IMR-90 (cell line): ENCODE measurements around the gene WDR53. TPM values are rescaled to one million over a fixed set of nuclear protein-coding genes. Genes with fewer than 3 reads are reported as not detected.

ENCODE experiments used
- ATAC-seq: fragments of 200-7000 bp; cut with Tn5 transposase; 2 replicates; pipeline ENCODE4 v1.9.1; 2020; ENCODE audit warnings: low read depth, mild to moderate bottlenecking, moderate library complexity
- BruUV-seq: library from RNA; stranded (reverse); fragments of 400-500 nt; replicated peaks from 2 replicates; lab custom pipeline; 2021; lab: Mats Ljungman, UMichigan
- CTCF ChIA-PET: fragments of 300-600 bp; formaldehyde crosslinking; extraction: SDS; loops from one replicate; lab custom pipeline; 2021; ENCODE audit warnings: antibody characterized with exemption; lab: Yijun Ruan, JAX
- POLR2A ChIA-PET: fragments of 300-600 bp; sonication (Branson Sonifier 250); formaldehyde crosslinking; loops from one replicate; lab custom pipeline; 2022; ENCODE audit warnings: antibody characterized with exemption; ENCODE audit not compliant: unreplicated experiment; lab: Charles Lee
- DNase-seq: peaks from one replicate; pipeline ENCODE4 v3.0.0; 2013
- H2AFZ ChIP-seq: replicated peaks from 2 replicates; pipeline ENCODE3; 2013; ENCODE audit warnings: low read length, mild to moderate bottlenecking; ENCODE audit not compliant: poor library complexity
- H2AK5ac ChIP-seq: 2 replicates; pipeline ENCODE4 v1.6.1; 2013; ENCODE audit warnings: low read depth, low read length, inconsistent platforms
- H2AK9ac ChIP-seq: replicated peaks from 2 replicates; pipeline ENCODE3; 2013; ENCODE audit warnings: mild to moderate bottlenecking, low read depth, low read length, moderate library complexity; ENCODE audit not compliant: poor library complexity
- H2BK120ac ChIP-seq: 2 replicates; pipeline ENCODE4 v1.6.1; 2013; ENCODE audit warnings: low read depth, low read length, inconsistent platforms
- H2BK15ac ChIP-seq: 3 replicates; pipeline ENCODE4 v1.6.1; 2013; ENCODE audit warnings: low read depth, low read length, inconsistent platforms
- H2BK20ac ChIP-seq: 2 replicates; pipeline ENCODE4 v1.6.1; 2013; ENCODE audit warnings: low read depth, mild to moderate bottlenecking, inconsistent platforms, low read length, moderate library complexity
- H2BK5ac ChIP-seq: 2 replicates; pipeline ENCODE4 v1.6.1; 2013; ENCODE audit warnings: mild to moderate bottlenecking, low read depth, low read length, inconsistent platforms; ENCODE audit not compliant: poor library complexity, severe bottlenecking
- H3K14ac ChIP-seq: replicated peaks from 2 replicates; pipeline ENCODE4 v1.6.1; 2013; ENCODE audit warnings: low read depth, low read length, inconsistent platforms
- H3K18ac ChIP-seq: 2 replicates; pipeline ENCODE4 v1.6.1; 2013; ENCODE audit warnings: low read depth, low read length, control low read depth
- H3K23ac ChIP-seq: 2 replicates; pipeline ENCODE4 v1.6.1; 2013; ENCODE audit warnings: low read depth, low read length, inconsistent platforms
- H3K27ac ChIP-seq: 2 replicates; pipeline ENCODE4 v1.5.1; 2013; ENCODE audit warnings: mild to moderate bottlenecking, control low read depth, low read length; ENCODE audit not compliant: insufficient read depth
- H3K27me3 ChIP-seq: 2 replicates; pipeline ENCODE4 v1.6.1; 2013; ENCODE audit warnings: low read length; ENCODE audit not compliant: control insufficient read depth, insufficient read depth
- H3K36me3 ChIP-seq: 2 replicates; pipeline ENCODE4 v1.6.1; 2013; ENCODE audit warnings: low read length, mixed read lengths; ENCODE audit not compliant: control insufficient read depth, insufficient read depth
- H3K4ac ChIP-seq: 2 replicates; pipeline ENCODE4 v1.6.1; 2013; ENCODE audit warnings: low read depth, low read length, inconsistent platforms
- H3K4me1 ChIP-seq: 2 replicates; pipeline ENCODE4 v1.6.1; 2013; ENCODE audit warnings: low read length, mixed read lengths; ENCODE audit not compliant: control insufficient read depth, insufficient read depth
- H3K4me2 ChIP-seq: 2 replicates; pipeline ENCODE4 v1.6.1; 2013; ENCODE audit warnings: low read depth, mild to moderate bottlenecking, control low read depth, low read length, moderate library complexity
- H3K4me3 ChIP-seq: 2 replicates; pipeline ENCODE4 v1.5.1; 2013; ENCODE audit warnings: low read depth, mild to moderate bottlenecking, control low read depth, low read length, moderate library complexity; ENCODE audit not compliant: insufficient read depth
- H3K56ac ChIP-seq: 2 replicates; pipeline ENCODE4 v1.6.1; 2013; ENCODE audit warnings: low read length, inconsistent platforms; ENCODE audit not compliant: insufficient read depth; ENCODE audit errors: extremely low read depth
- H3K79me1 ChIP-seq, 2 experiments: 2 replicates each; pipeline ENCODE4 v1.6.1; 2013; ENCODE audit warnings: low read length in 2 of 2, inconsistent platforms in 1 of 2, low read depth in 1 of 2
- H3K9ac ChIP-seq: 2 replicates; pipeline ENCODE4 v1.6.1; 2013; ENCODE audit warnings: low read depth, low read length, control low read depth
- H3K9me1 ChIP-seq: 2 replicates; pipeline ENCODE4 v1.6.1; 2013; ENCODE audit warnings: low read length, inconsistent platforms; ENCODE audit not compliant: insufficient read depth
- H3K9me3 ChIP-seq: 2 replicates; pipeline ENCODE4 v1.6.1; 2013; ENCODE audit warnings: low read length; ENCODE audit not compliant: control insufficient read depth, insufficient read depth
- H4K20me1 ChIP-seq: 2 replicates; pipeline ENCODE4 v1.6.1; 2013; ENCODE audit warnings: low read length, inconsistent platforms; ENCODE audit not compliant: insufficient read depth
- H4K5ac ChIP-seq: 2 replicates; pipeline ENCODE4 v1.6.1; 2013; ENCODE audit warnings: mild to moderate bottlenecking, low read depth, low read length, control low read depth
- H4K8ac ChIP-seq, 2 experiments: 2 replicates each; pipeline ENCODE4 v1.6.1; 2013; ENCODE audit warnings: low read depth in 2 of 2, low read length in 2 of 2, control low read depth in 1 of 2, inconsistent platforms in 1 of 2
- H4K91ac ChIP-seq: 2 replicates; pipeline ENCODE4 v1.6.1; 2013; ENCODE audit warnings: low read depth, low read length, inconsistent platforms; ENCODE audit not compliant: insufficient read depth
- BHLHE40 ChIP-seq: fragments of 150-350 bp; IDR thresholded peaks from 2 replicates; pipeline ENCODE4 v1.6.1; 2016; ENCODE audit warnings: mild to moderate bottlenecking, low read depth, low read length
- CHD1 ChIP-seq: IDR thresholded peaks from 2 replicates; pipeline ENCODE4 v1.6.1; 2012; ENCODE audit warnings: low read depth, low read length, improper control_type of control experiment
- CTCF ChIP-seq: conservative IDR thresholded peaks from 2 replicates; pipeline ENCODE4 v1.5.1; 2012; ENCODE audit warnings: mild to moderate bottlenecking, low read depth, low read length, improper control_type of control experiment
- ELK1 ChIP-seq: fragments of 150-350 bp; IDR thresholded peaks from 2 replicates; pipeline ENCODE4 v1.6.1; 2016; ENCODE audit warnings: low read depth, mild to moderate bottlenecking, low read length, moderate library complexity, borderline replicate concordance
- FOS ChIP-seq: fragments of 150-350 bp; IDR thresholded peaks from 2 replicates; pipeline ENCODE4 v1.6.1; 2016; ENCODE audit warnings: low read depth, low read length
- MAFK ChIP-seq: IDR thresholded peaks from 2 replicates; pipeline ENCODE4 v1.6.1; 2012; ENCODE audit warnings: low read depth, low read length, improper control_type of control experiment
- MXI1 ChIP-seq: IDR thresholded peaks from 2 replicates; pipeline ENCODE4 v1.6.1; 2012; ENCODE audit warnings: low read depth, mild to moderate bottlenecking, low read length, moderate library complexity, borderline replicate concordance
- NFE2L2 ChIP-seq: fragments of 150-350 bp; IDR thresholded peaks from 2 replicates; pipeline ENCODE4 v1.6.1; 2016; ENCODE audit warnings: low read depth, mild to moderate bottlenecking, low read length
- POLR2A ChIP-seq: IDR thresholded peaks from 2 replicates; pipeline ENCODE4 v1.6.1; 2012; ENCODE audit warnings: mild to moderate bottlenecking, low read depth, low read length
- RAD21 ChIP-seq: IDR thresholded peaks from 2 replicates; pipeline ENCODE4 v1.6.1; 2012; ENCODE audit warnings: low read length, improper control_type of control experiment
- RCOR1 ChIP-seq: IDR thresholded peaks from 2 replicates; pipeline ENCODE4 v1.6.1; 2012; ENCODE audit warnings: mild to moderate bottlenecking, low read length, improper control_type of control experiment; ENCODE audit not compliant: insufficient replicate concordance
- RFX5 ChIP-seq: IDR thresholded peaks from 2 replicates; pipeline ENCODE4 v1.8.0; 2012; ENCODE audit warnings: low read depth, mild to moderate bottlenecking, low read length, moderate library complexity
- WGBS, 2 experiments: methylation state at CpG; one replicate each; pipeline versions ENCODE4 v1.1.5 to v1.1.7; 2013; ENCODE audit warnings: missing lambda C conversion rate in 2 of 2; ENCODE audit not compliant: insufficient read length in 1 of 2; ENCODE audit errors: extremely low coverage in 2 of 2; 5-methylcytosine and 5-hydroxymethylcytosine counted together
- dilution Hi-C: fragments of 300-500 bp; cut with HindIII; formaldehyde crosslinking; loops from one replicate; pipeline ENCODE4 v1.14.3; 2018; ENCODE audit warnings: low sequenced_read_pairs; ENCODE audit not compliant: unreplicated experiment
- in situ Hi-C: fragments of 300-500 bp; cut with MboI; formaldehyde crosslinking; loops from 3 replicates; pipeline ENCODE4 v1.14.3; 2019; ENCODE audit warnings: low sequenced_read_pairs, inconsistent platforms, mixed read lengths
- intact Hi-C: fragments of 100-400 bp; cut with micrococcal nuclease; formaldehyde crosslinking; loops from 2 replicates; pipeline ENCODE4 v1.10.0; 2022
- polyA plus RNA-seq, 3 experiments: library from polyadenylated mRNA; depleted of rRNA; stranded (reverse); fragments of >200 nt; gene quantifications; 2 replicates each; pipeline ENCODE4 v1.2.3, GENCODE V29; 2012; ENCODE audit warnings: low replicate concordance in 1 of 3
- total RNA-seq: library from RNA; depleted of rRNA; stranded (reverse); fragments of >200 nt; gene quantifications from 2 replicates; pipeline ENCODE4 v1.2.3, GENCODE V29; 2012
- TF ChIP-seq, protein P1 (sequence below): fragments of 150-350 bp; IDR thresholded peaks from 2 replicates; pipeline ENCODE4 v1.6.1; 2017; ENCODE audit warnings: mild to moderate bottlenecking, antibody characterized with exemption, low read length, low read depth

WDR53 gene
- total and polyA plus RNA-seq, 2 of the 4 experiments (the other 2 are of a cell fraction), result 5.7 to 5.9 TPM

DNA sequence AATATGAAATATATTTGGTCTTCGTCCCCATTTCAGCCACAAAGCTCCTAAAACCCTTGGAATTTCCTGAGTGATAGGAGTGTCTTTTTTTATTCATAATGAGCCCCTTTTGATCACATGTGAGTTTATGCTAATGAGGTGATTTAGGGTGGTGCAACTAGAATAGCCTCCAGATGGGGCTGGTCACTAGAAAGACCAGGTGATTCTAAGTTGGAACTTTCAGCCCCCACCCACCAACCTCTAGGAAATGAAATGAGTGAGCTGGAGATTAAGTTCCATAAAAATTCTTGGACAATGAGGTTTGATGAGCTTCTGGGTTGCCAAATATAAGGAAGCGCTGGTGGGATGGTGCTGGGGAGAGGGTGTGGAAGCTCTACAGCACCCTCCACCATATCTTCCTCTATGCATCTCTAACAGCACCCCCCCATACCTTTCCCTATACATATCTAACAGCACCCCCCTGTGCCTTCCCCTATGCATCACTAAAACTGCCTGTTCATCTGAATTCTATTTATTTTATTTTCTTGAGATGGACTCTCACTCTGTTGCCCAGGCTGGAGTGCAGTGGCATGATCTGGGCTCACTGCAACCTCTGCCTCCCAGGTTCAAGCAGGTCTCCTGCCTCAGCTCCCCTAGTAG, 51.1 kb downstream of the WDR53 start:
- no peak overlapping the region for H2BK15ac ChIP-seq
- H3K9ac ChIP-seq, result no peak overlapping the region
- dilution Hi-C loops (no loop called here), intact Hi-C loops (loop anchor here (5.0 kb wide), 1 partner anchor 435 kb away; the partner anchor contains the start of gene TFRC), in situ Hi-C loops (loop anchor here (10.0 kb wide), 1 partner anchor 442 kb away; no protein-coding TSS in a partner anchor)
- BruUV-seq, result no TSS peak
- no peak overlapping the region for H2AFZ ChIP-seq
- no peaks in the 10 kb centered on the region; the same call in 1 of the 2 replicates for H3K9me1 ChIP-seq
- DNase-seq, result no peak
- no peak overlapping the region for H3K4ac ChIP-seq
- no peaks in the 10 kb centered on the region for H3K36me3 ChIP-seq
- no peak for ATAC-seq
- no peak overlapping the region for H3K27ac ChIP-seq
- no peaks in the 10 kb centered on the region; the same call in 1 of the 2 replicates for H3K4me1 ChIP-seq
- H4K91ac ChIP-seq, result no peak overlapping the region
- no peak overlapping the region for H2BK120ac ChIP-seq
- ChIA-PET CTCF (no interaction called here), POLR2A (no interaction called here)
- H4K5ac ChIP-seq, result no peak overlapping the region
- no peak overlapping the region for H3K14ac ChIP-seq
- H2AK5ac ChIP-seq, result no peak overlapping the region
- no peak overlapping the region for H3K23ac ChIP-seq
- H3K56ac ChIP-seq, result no peak overlapping the region
- H3K27me3 ChIP-seq, result no peaks in the 10 kb centered on the region
- H4K8ac ChIP-seq, result no peak overlapping the region
- TF ChIP-seq POLR2A (no peak), MXI1 (no peak), RFX5 (no peak), RAD21 (no peak), MAFK (no peak), BHLHE40 (no peak), ELK1 (no peak), CHD1 (no peak), NFE2L2 (no peak), CTCF (no peak), FOS (no peak), RCOR1 (no peak)
- TF ChIP-seq, protein P1, sequence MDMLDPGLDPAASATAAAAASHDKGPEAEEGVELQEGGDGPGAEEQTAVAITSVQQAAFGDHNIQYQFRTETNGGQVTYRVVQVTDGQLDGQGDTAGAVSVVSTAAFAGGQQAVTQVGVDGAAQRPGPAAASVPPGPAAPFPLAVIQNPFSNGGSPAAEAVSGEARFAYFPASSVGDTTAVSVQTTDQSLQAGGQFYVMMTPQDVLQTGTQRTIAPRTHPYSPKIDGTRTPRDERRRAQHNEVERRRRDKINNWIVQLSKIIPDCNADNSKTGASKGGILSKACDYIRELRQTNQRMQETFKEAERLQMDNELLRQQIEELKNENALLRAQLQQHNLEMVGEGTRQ, result no peak
- no peak overlapping the region for H2BK20ac ChIP-seq
- H3K4me3 ChIP-seq, result no peak overlapping the region
- H3K79me1 ChIP-seq, result no peaks in the 10 kb centered on the region
- no peak overlapping the region for H2BK5ac ChIP-seq
- no peaks in the 10 kb centered on the region for H4K20me1 ChIP-seq
- peaks cover 31% of the 10 kb centered on the region for H3K9me3 ChIP-seq
- H3K4me2 ChIP-seq, result no peak overlapping the region
- H3K18ac ChIP-seq, result no peak overlapping the region
- H2AK9ac ChIP-seq, result no peak overlapping the region
- WGBS, 2 experiments, result no CpG with 5 or more reads among the region's 2 CpGs
